Measurements from ENCODE around the gene P2RX6.

Gene P2RX6

DNA sequence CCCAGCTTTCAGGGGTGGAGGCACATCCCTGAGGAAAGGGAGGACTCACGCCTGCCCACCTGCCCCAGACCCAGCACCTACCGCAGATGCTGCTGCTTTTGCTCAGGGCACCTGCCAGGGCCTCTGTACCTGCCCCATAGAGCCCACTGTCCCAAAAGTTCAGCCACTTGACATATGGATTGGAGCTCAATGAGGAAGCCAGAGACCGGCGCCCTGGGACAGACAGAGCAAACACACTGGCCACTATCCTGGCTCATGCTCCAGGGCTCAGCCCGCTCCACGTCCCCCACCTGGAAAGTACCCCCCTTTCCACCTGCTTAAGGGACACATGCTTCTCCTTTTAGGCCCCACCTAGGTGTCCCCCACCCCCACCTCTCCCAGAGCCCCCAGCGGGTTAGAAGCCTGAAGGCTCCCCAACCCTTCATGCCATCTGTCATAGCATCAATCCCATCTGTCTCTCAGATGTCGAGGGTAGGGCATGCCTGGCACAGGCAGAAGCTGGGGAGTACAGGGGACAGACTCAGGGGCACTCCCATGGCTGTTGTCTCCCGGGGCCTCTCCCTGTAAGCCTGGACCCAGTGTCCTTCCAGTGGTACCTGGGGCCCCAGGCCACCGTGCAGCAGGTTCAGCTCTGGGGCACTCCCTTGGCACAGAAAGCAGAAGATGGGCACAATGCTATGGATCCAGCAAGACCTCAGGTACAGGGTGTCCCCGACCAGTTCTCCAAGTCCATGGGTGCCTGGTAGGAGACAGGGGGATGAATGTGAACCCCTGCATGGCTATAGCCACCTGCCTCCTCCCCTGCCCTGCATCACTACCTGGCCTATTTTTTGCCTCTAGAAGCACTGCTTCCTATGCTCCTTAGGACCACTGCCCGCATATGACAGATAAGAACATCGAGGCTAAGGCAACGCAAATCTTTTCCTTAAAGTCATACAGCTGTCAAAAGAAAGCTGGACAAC, 2.2 kb upstream of the P2RX6 start:
- DNase-seq (ENCODE audit: low read depth in 2 of 2, low spot score in 1 of 2) = no peak

DNA sequence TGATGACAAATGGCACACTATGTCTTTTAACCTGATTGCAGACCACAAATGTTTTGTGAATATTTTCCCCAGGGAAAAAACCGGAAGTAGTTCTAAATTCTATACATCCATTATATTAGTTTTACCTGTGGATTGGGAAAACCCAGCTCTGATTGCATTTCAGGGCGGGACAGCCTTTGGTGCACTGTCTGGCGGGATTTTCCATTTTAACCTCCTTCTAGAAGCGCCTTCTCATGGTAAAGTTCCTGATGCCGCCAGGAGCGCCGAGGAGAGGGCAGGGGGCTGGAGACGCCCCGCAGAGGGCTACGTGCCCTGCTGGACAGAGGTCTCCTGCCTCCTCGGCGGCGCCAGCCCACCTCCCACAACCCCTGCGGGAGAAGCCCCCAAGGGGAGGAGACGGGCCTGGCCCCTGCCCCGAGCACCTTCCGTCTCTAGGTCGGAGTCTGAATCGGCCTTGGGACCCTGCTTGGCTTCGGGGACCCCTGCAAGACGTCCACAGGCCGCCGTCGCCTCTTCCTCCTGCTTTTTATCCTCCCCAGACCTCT, 1.2 kb upstream of the P2RX6 start:
- DNase-seq (ENCODE audit: low read depth in 2 of 2, low spot score in 1 of 2) = no peak

DNA sequence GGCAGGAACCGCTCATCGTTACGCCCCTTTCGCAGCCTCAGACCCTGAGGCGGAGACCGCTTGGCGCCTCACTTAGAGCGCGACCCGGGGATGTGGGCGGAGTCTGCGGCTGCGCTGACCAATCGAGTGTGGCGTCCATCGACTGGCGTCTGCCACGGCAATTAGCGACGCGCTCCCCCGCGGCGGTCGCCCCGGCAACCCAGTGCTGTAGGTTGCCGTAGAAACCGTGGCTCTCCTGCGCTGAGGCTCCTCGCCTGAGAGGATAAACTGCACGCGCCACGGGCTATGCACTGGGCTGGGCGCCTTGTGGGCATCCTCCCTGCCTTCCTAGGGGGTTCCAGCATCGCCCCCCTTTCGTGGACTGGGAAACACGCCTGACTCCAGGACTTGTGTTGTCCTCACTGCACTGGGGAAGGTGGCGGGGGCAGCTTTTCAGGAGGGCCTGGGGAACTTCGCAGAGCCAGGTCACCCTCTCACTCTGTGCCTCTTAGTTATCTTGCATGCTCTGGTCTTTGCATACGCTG, 701 bp upstream of the P2RX6 start:
- peak; percentile 57 to 61 for DNase-seq (ENCODE audit: low read depth in 2 of 2, low spot score in 1 of 2)

DNA sequence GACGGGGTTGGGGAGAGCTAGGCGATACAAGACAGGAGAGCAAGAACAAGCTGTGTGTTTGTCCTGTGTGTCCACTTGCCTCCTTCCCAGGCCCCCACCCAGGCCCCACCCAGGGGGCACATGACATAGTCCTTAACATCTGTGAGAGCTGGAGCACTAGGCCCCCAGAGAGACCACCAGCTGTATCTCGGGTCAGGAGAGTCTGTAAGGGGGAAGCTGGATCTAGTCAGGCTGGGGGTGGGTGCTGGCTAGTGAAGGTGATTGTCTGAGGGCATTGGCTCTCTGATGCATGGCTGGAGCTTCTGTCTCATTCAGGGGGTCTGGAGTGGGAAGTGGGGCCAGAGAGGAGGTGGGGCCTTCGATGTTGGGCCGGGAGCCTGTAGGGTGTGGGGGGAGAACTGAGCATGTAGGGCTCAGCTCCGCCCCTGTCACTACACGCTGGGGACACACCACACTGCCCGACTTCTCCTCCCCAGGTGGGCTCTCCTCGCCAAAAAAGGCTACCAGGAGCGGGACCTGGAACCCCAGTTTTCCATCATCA, 571 bp downstream of the P2RX6 start:
- DNase-seq (ENCODE audit: low read depth in 2 of 2, low spot score in 1 of 2) = no peak

DNA sequence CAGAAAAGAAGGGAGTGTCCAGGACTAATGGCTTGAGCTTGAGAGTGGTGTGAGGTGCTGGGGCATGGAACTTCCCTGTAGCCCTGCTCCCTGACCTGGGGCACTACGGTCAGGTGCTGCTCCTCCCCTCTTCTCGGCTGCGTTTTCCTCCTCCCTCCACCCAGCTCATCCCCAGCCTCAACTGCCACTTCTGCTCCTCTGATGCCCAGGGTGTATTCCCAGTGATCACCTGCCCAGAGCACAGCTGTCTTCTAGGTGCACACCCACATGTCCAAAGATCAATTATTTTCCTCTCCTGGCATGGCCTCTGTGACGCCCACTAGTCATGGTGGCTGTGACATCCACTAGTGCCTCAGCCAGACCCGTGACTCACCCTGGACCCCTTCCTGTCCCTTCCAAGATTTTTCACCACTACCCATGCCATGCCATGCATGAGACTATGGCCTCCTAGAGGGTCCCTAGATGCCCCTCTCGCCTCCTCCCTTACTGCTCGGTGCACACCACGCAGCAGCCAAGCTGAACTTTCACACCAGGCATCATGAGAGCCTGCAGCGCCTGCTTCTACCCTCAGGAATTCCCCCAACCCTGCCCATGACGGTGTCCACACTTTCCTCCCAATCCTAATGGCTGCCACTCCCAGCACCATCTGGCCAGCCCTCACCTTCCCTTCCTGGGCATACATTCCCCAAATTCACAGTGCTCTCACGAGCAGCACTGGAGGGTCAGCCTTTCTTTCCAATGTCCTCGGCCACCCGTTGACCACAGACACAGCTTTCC, 1.9 kb downstream of the P2RX6 start:
- no peak for DNase-seq (ENCODE audit: low read depth in 2 of 2, low spot score in 1 of 2)

DNA sequence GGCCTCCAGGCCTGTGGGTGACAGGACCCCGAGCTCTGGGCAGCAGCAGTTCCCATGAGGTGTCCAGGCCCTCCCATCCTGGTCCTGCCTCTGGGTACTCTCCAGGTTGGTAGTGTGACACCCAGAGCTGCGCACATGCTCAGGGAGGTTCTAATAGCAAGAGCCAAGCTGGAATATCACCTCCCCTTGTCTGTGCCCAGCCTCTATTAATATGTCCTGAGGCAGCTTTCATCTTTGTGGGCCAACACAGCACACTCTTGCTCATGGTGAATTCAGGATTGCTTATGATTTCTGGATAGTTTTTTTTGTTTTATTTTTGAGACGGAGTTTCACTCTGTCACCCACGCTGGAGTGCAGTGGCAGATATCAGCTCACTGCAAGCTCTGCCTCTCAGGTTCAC, 3.3 kb downstream of the P2RX6 start:
- no peak for DNase-seq (ENCODE audit: low read depth in 2 of 2, low spot score in 1 of 2)

DNA sequence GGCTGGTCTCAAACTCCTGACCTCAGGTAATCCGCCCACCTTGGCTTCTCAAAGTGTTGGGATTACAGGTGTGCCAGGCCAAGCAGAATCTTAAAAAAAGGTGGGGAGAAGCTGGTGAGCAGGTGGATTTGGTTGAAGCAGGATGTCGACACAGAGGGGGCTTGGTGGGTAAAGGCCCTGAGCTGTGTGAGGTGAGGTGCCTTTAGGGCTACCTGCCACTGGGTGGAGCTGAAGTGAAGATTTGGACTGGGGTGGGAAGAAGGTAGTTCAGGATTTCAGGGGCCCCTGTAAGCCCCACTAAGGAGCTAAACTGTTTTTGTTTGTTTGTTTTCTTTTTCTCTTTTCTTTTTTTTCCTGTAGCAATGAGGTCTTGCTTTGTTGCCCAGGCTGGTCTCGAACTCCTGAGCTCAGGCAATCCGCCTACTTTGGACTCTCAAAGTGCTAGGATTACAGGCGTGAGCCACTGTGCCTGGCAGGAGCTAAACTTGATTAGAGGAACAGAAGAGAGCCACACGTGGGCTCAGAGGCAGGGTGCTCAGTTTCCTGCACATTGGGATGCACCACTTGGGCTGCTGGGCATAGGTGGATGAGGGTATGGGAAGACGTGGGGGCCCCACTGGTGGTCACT, 6.0 kb downstream of the P2RX6 start:
- no peak for DNase-seq (ENCODE audit: low read depth in 2 of 2, low spot score in 1 of 2)

DNA sequence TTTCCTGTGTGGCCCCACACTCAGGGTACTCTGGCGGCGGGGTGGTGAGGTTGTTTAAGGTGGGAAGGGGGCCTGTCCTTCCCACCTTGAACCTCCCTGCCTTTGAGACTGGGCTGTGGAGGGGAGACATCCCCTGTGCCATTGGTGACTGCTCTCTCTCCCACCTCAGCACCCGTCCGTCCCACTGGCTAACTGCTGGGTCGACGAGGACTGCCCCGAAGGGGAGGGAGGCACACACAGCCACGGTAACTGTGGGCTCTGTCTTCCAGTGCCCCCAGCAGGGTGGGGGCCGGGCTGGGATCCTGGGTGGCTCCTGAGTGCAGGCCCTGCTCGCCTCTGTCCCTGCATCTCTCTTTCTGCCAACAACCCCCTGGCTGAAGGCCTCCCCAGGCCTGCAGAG, 7.5 kb downstream of the P2RX6 start:
- DNase-seq (ENCODE audit: low read depth in 2 of 2, low spot score in 1 of 2) = no peak

DNA sequence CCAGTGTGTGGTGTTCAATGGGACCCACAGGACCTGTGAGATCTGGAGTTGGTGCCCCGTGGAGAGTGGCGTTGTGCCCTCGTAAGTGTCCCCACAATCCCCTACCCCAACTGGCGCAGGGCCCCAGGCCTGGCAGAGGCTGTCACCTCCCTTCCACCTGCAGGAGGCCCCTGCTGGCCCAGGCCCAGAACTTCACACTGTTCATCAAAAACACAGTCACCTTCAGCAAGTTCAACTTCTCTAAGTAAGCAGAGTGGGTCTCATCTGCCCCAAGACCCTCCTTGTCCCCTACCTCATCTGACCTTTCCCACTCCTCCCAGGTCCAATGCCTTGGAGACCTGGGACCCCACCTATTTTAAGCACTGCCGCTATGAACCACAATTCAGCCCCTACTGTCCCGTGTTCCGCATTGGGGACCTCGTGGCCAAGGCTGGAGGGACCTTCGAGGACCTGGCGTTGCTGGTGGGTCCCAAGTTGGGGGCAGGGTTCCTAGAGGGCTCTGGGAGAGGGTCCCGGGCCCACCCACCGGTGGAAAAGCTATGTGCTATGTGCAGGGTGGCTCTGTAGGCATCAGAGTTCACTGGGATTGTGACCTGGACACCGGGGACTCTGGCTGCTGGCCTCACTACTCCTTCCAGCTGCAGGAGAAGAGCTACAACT, 8.1 kb downstream of the P2RX6 start:
- no peak for DNase-seq (ENCODE audit: low read depth in 2 of 2, low spot score in 1 of 2)

DNA sequence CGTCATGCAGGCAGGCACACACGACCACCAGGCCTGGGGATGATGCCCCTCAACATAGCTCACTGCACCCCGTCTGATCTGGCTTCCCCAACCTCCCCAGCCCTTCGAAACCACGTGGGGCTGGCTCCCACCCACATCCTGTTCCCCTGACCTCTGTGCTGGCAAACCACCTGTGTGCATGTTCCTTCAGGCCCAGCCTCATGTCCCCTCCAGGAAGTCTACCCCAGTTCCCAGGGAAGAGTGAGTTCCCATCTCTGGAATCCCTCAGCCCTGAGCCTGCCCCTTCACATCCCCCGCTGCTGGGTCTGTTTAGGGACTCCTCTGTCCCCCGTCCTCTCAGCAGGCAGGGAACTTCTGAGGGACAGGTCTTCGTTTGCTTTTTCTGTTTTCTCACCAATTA, 10.3 kb downstream of the P2RX6 start:
- no peak for DNase-seq (ENCODE audit: low read depth in 2 of 2, low spot score in 1 of 2)

DNA sequence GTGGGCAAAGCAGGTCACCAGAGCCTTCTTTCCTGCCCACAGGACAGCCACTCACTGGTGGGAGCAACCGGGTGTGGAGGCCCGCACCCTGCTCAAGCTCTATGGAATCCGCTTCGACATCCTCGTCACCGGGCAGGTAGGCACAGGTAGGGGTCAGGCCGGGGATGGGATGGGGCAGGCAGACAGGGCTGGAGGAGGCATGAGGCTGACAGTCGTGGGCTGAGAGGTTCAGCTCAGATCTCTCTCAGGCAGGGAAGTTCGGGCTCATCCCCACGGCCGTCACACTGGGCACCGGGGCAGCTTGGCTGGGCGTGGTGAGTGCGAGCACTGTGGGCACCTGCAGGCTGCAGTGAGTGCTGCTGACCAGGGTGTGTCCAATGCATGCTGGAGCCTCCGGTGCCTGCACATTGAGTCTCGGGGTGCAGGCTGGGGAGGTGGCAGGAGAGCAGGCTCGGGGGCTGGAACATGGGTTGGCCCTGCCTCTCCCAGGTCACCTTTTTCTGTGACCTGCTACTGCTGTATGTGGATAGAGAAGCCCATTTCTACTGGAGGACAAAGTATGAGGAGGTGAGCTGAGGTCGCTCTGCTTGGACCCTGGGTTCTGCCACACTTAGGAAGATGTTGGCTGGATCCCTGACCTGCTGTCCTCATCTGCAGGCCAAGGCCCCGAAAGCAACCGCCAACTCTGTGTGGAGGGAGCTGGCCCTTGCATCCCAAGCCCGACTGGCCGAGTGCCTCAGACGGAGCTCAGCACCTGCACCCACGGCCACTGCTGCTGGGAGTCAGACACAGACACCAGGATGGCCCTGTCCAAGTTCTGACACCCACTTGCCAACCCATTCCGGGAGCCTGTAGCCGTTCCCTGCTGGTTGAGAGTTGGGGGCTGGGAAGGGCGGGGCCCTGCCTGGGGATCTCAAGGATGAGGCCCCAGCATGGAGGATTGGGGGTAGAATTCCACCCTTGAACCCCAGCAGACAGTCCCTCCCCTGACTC, 11.1 kb downstream of the P2RX6 start:
- no peak for DNase-seq (ENCODE audit: low read depth in 2 of 2, low spot score in 1 of 2)

DNA sequence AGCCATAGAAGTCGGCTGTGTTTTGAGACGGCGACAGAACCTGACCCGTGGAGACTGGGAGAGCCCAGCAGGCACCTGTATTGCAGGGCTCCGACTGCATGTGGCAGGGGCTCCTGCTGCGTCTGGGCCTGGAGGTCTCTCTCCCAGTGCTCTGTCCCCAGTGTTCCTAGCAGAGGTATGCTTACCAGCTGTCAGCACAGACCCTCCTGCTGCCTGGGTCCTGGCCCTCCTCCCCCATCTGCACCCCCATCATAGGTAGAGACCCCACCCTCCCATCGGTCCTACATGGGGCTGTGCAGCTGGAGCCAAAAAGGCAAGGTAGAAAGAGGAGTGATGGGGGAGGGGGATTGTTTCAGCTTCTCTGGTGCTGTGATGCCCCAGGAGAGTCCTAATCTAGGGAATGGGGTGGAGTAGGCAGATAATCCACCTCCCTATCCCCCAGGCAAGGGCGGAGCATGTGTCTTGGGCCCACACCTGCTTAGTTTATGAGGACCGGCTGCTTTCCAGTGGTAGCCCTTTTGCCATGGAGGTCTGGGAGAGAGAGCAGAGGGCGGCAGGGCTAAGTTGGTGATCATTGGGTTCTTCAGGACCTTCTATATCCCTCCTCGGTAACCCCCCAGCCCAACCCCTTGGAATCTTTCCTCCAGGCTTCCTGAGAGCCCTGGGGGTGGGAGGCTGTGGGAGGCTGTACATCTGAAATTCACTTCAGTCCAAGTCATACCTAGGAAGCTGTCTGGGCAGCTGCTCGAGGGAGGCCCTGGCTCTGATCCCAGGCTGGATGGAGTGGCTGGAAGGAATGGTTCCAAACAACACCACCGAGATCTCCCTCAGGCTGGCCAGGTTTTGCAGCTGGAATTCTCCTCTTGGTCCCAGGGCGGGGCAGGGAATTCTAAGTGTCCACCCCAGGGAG, 12.1 kb downstream of the P2RX6 start:
- no peak for DNase-seq (ENCODE audit: low read depth in 2 of 2, low spot score in 1 of 2)

DNA sequence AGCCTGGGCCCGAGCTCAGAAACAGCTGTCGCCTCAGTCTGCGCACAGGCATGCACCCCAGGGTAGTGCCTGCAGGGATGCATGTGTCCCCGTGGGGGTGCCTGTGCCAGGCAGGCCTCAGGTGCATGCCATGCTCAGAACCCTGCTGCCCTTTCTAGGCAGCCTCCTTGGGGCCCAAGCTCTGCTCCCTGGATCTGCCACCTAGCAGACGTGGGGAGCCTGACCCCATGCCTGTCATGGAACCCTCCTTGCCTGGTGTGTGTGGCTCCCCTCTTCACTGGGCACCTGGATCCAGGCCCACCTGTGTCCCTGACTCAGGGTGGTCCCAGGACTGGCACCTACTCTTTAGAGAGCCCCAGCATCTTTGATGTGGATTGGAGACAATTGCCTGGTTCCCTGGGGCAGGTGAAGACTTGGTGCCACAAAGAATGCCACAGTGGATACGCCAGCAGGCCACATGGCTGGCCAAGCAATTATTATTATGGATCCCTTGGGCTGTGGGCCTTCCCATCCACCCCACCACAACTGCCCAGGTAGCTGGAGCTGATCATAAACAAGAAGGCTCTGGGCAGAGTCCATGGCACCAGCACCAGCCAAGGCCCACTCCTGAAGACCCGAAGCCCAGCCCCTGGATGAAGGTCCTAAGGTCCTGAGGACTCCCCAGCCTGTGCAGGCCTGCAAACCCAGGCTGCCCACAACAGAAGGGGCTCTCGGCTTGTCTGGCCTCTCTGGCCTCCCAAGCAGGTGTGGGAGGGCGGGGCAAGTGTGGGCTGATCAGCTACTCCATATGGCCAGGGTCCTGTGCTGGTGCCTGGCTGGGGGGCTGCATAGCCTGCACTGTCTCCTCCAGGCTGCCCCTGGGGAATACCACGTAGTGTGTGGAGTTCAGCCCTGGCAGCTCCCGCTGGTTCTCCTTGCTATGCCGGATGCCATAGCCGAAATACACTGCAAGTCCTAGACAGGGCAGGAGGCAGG, 13.6 kb downstream of the P2RX6 start:
- no peak for DNase-seq (ENCODE audit: low read depth in 2 of 2, low spot score in 1 of 2)

DNA sequence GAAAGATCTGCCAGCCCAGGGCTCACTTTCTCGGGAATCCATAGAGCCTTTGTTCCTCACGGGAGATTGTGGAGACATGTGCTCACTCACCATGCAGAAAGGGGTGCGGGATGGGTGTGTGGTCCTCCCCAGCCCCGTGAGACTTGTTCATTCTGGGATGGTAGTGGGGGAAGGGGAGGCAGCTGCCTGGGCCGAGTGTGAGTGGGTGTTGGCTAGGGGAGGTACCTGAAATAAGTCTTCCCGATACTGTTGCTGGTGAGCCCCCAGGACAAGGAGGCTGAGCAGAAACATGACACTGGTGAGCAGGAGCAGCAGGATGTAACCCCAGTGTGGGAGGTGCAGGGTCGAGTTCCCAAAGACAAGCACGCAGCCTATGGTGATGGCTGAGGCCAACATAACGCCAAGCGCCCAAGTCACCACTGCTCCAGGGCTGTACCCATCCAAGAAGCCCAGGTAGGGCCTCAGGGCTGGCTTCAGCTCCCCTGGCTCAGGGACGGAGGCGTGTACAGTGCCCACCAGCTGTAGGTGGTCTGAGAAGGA, 14.6 kb downstream of the P2RX6 start:
- no peak for DNase-seq (ENCODE audit: low read depth in 2 of 2, low spot score in 1 of 2)

DNA sequence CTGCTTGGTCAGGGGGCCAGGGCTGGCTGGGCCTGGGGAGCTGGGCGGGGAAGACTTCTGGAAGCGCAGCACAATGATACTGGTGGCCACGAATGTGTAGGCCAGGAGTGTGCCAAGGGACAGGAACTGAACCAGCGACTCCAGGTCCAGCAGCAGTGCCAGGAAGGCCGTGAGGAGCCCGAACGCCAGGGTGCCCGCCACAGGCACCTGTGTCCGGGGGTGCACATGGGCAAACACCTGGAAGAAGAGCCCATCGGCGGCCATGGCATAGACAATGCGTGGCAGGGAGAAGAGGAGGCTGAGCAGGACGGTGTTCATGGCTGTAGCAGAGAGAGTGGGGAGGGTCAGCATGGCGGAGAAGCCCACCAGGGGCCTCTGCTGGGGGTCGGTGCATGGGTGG, 15.1 kb downstream of the P2RX6 start:
- DNase-seq (ENCODE audit: low read depth in 2 of 2, low spot score in 1 of 2) = no peak

DNA sequence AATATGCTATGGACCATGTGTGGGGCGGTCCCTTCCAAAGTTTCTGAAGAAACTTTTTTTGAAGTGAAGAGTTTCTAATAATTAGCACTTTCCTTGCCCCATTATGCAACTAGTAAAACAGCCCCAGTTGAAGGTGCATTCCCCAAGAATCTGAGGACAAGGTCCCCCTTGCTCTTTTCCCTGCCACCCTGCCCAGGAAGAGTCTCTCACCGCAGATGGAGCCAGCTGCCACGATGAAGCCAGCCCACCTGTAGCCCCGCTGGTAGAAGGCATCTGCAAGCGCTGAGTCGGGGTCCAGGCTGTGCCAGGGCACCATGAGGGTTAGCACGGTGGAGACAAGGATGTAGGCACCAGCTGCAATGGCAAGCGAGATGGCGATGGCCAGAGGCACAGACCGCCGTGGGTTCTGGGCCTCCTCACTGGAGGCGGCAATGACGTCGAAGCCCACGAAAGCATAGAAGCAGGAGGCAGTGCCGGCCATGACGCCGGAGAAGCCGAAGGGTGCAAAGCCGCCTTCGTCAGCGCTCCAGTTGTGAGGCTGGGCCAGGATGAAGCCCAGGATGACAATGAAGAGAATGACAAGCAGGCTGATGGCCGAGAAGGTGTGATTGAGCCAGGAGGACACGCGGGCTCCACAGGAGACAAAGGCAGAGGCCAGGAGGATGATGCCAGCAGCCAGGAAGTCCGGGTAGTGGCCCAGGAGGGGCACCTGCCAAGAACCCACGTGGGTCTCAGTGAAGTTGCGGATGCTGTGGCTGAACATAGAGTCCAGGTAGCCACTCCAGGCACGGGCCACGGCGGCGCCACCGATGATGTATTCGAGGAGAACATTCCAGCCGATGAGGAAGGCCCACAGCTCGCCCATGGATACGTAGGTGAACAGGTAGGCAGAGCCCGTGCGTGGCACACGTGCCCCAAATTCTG, 15.9 kb downstream of the P2RX6 start:
- no peak for DNase-seq (ENCODE audit: low read depth in 2 of 2, low spot score in 1 of 2)
